ENCODE measurements around the gene MYO18A.
"Not testable (repeated sequence)": the region's sequence is repeated elsewhere in the genome, so short reads cannot be mapped to it uniquely, and the experiment has no call there.

MYO18A gene

GRCh38 chr17:29214215-29215146 is 34.3 kb upstream of the MYO18A start:
- H3K27me3 ChIP-seq (ENCODE audit: control insufficient read depth in 2 of 2, insufficient read depth in 2 of 2, low read length in 2 of 2) = no peaks in the 10 kb centered on the region
- no peaks in the 10 kb centered on the region for H3K36me3 ChIP-seq (ENCODE audit: control insufficient read depth in 2 of 2, insufficient read depth in 2 of 2, low read length in 2 of 2)
- no peak overlapping the region for H3K9ac ChIP-seq (ENCODE audit: low read depth in 1 of 2, low read length in 2 of 2)
- no peak overlapping the region for H3K27ac ChIP-seq (ENCODE audit: low read depth in 2 of 2, low read length in 2 of 2)
- H3K4me1 ChIP-seq (ENCODE audit: control insufficient read depth in 2 of 2, insufficient read depth in 2 of 2, low read length in 2 of 2) = peaks cover 3% of the 10 kb centered on the region in 2 donors
- no peaks in the 10 kb centered on the region for H3K9me3 ChIP-seq (ENCODE audit: control insufficient read depth in 2 of 2, low read length in 2 of 2)
- H3K4me3 ChIP-seq (ENCODE audit: low read length in 2 of 2) = no peak overlapping the region

- Histone ChIP-seq H3K27ac (ENCODE audit: low read depth in 2 of 2, low read length in 2 of 2) (no peak overlapping the region), H3K27me3 (ENCODE audit: control insufficient read depth in 2 of 2, insufficient read depth in 2 of 2, low read length in 2 of 2) (no peaks in the 10 kb centered on the region), H3K36me3 (ENCODE audit: control insufficient read depth in 2 of 2, insufficient read depth in 2 of 2, low read length in 2 of 2) (no peaks in the 10 kb centered on the region), H3K9ac (ENCODE audit: low read depth in 1 of 2, low read length in 2 of 2) (no peak overlapping the region), H3K4me3 (ENCODE audit: low read length in 2 of 2) (no peak overlapping the region), H3K4me1 (ENCODE audit: control insufficient read depth in 2 of 2, insufficient read depth in 2 of 2, low read length in 2 of 2) (no peaks in the 10 kb centered on the region), H3K9me3 (ENCODE audit: control insufficient read depth in 2 of 2, low read length in 2 of 2) (no peaks in the 10 kb centered on the region)
These were observed 32.5 kb upstream of the MYO18A start for GRCh38 chr17:29212681-29213121.

- Histone ChIP-seq H3K36me3 (ENCODE audit: control insufficient read depth in 2 of 2, insufficient read depth in 2 of 2, low read length in 2 of 2) (no peaks in the 10 kb centered on the region), H3K4me1 (ENCODE audit: control insufficient read depth in 2 of 2, insufficient read depth in 2 of 2, low read length in 2 of 2) (no peaks in the 10 kb centered on the region), H3K27me3 (ENCODE audit: control insufficient read depth in 2 of 2, insufficient read depth in 2 of 2, low read length in 2 of 2) (no peaks in the 10 kb centered on the region), H3K9ac (ENCODE audit: low read depth in 1 of 2, low read length in 2 of 2) (no peak overlapping the region), H3K4me3 (ENCODE audit: low read length in 2 of 2) (no peak overlapping the region), H3K9me3 (ENCODE audit: control insufficient read depth in 2 of 2, low read length in 2 of 2) (no peaks in the 10 kb centered on the region), H3K27ac (ENCODE audit: low read depth in 2 of 2, low read length in 2 of 2) (no peak overlapping the region)
These were observed 32.0 kb upstream of the MYO18A start for GRCh38 chr17:29212094-29212631.

- no peaks in the 10 kb centered on the region for H3K36me3 ChIP-seq (ENCODE audit: control insufficient read depth in 2 of 2, insufficient read depth in 2 of 2, low read length in 2 of 2)
- no peak overlapping the region for H3K27ac ChIP-seq (ENCODE audit: low read depth in 2 of 2, low read length in 2 of 2)
These were observed 30.7 kb upstream of the MYO18A start for GRCh38 chr17:29210879-29211278.

GRCh38 chr17:29209073-29209472 is 28.9 kb upstream of the MYO18A start:
- no peak overlapping the region for H3K9ac ChIP-seq (ENCODE audit: low read depth in 1 of 2, low read length in 2 of 2)
- no peak overlapping the region for H3K27ac ChIP-seq (ENCODE audit: low read depth in 2 of 2, low read length in 2 of 2)
- no peak overlapping the region for H3K4me3 ChIP-seq (ENCODE audit: low read length in 2 of 2)
- no peaks in the 10 kb centered on the region for H3K4me1 ChIP-seq (ENCODE audit: control insufficient read depth in 2 of 2, insufficient read depth in 2 of 2, low read length in 2 of 2)
- H3K9me3 ChIP-seq (ENCODE audit: control insufficient read depth in 2 of 2, low read length in 2 of 2) = no peaks in the 10 kb centered on the region
- H3K27me3 ChIP-seq (ENCODE audit: control insufficient read depth in 2 of 2, insufficient read depth in 2 of 2, low read length in 2 of 2) = no peaks in the 10 kb centered on the region
- no peaks in the 10 kb centered on the region for H3K36me3 ChIP-seq (ENCODE audit: control insufficient read depth in 2 of 2, insufficient read depth in 2 of 2, low read length in 2 of 2)

More at GRCh38 chr17:29210879-29211278, 30.7 kb upstream of the MYO18A start:
- Histone ChIP-seq H3K9ac (ENCODE audit: low read depth in 1 of 2, low read length in 2 of 2) (no peak overlapping the region), H3K4me3 (ENCODE audit: low read length in 2 of 2) (no peak overlapping the region), H3K9me3 (ENCODE audit: control insufficient read depth in 2 of 2, low read length in 2 of 2) (no peaks in the 10 kb centered on the region), H3K27me3 (ENCODE audit: control insufficient read depth in 2 of 2, insufficient read depth in 2 of 2, low read length in 2 of 2) (no peaks in the 10 kb centered on the region), H3K4me1 (ENCODE audit: control insufficient read depth in 2 of 2, insufficient read depth in 2 of 2, low read length in 2 of 2) (no peaks in the 10 kb centered on the region)

GRCh38 chr17:29207975-29208374 is 27.8 kb upstream of the MYO18A start:
- H3K9ac ChIP-seq (ENCODE audit: low read depth in 1 of 2, low read length in 2 of 2) = no peak overlapping the region

GRCh38 chr17:29205047-29205446 is 24.8 kb upstream of the MYO18A start:
- Histone ChIP-seq H3K9ac (ENCODE audit: low read depth in 1 of 2, low read length in 2 of 2) (no peak overlapping the region), H3K27me3 (ENCODE audit: control insufficient read depth in 2 of 2, insufficient read depth in 2 of 2, low read length in 2 of 2) (no peaks in the 10 kb centered on the region), H3K9me3 (ENCODE audit: control insufficient read depth in 2 of 2, low read length in 2 of 2) (no peaks in the 10 kb centered on the region), H3K4me1 (ENCODE audit: control insufficient read depth in 2 of 2, insufficient read depth in 2 of 2, low read length in 2 of 2) (no peaks in the 10 kb centered on the region), H3K36me3 (ENCODE audit: control insufficient read depth in 2 of 2, insufficient read depth in 2 of 2, low read length in 2 of 2) (no peaks in the 10 kb centered on the region), H3K27ac (ENCODE audit: low read depth in 2 of 2, low read length in 2 of 2) (no peak overlapping the region), H3K4me3 (ENCODE audit: low read length in 2 of 2) (no peak overlapping the region)

More at GRCh38 chr17:29207975-29208374, 27.8 kb upstream of the MYO18A start:
- Histone ChIP-seq H3K9me3 (ENCODE audit: control insufficient read depth in 2 of 2, low read length in 2 of 2) (no peaks in the 10 kb centered on the region), H3K27ac (ENCODE audit: low read depth in 2 of 2, low read length in 2 of 2) (no peak overlapping the region), H3K4me1 (ENCODE audit: control insufficient read depth in 2 of 2, insufficient read depth in 2 of 2, low read length in 2 of 2) (no peaks in the 10 kb centered on the region), H3K36me3 (ENCODE audit: control insufficient read depth in 2 of 2, insufficient read depth in 2 of 2, low read length in 2 of 2) (no peaks in the 10 kb centered on the region), H3K4me3 (ENCODE audit: low read length in 2 of 2) (no peak overlapping the region), H3K27me3 (ENCODE audit: control insufficient read depth in 2 of 2, insufficient read depth in 2 of 2, low read length in 2 of 2) (no peaks in the 10 kb centered on the region)

GRCh38 chr17:29204068-29204804 is 24.0 kb upstream of the MYO18A start:
- not testable (repeated sequence) for H3K9me3 ChIP-seq (ENCODE audit: control insufficient read depth in 2 of 2, low read length in 2 of 2); H3K36me3 ChIP-seq (ENCODE audit: control insufficient read depth in 2 of 2, insufficient read depth in 2 of 2, low read length in 2 of 2); H3K27ac ChIP-seq (ENCODE audit: low read depth in 2 of 2, low read length in 2 of 2); H3K4me1 ChIP-seq (ENCODE audit: control insufficient read depth in 2 of 2, insufficient read depth in 2 of 2, low read length in 2 of 2); H3K9ac ChIP-seq (ENCODE audit: low read depth in 1 of 2, low read length in 2 of 2); H3K27me3 ChIP-seq (ENCODE audit: control insufficient read depth in 2 of 2, insufficient read depth in 2 of 2, low read length in 2 of 2); H3K4me3 ChIP-seq (ENCODE audit: low read length in 2 of 2)

GRCh38 chr17:29197516-29198272 is 17.5 kb upstream of the MYO18A start:
- H3K4me1 ChIP-seq (ENCODE audit: control insufficient read depth in 2 of 2, insufficient read depth in 2 of 2, low read length in 2 of 2) = no peaks in the 10 kb centered on the region
- H3K9ac ChIP-seq (ENCODE audit: low read depth in 1 of 2, low read length in 2 of 2) = no peak overlapping the region
- H3K27ac ChIP-seq (ENCODE audit: low read depth in 2 of 2, low read length in 2 of 2) = no peak overlapping the region
- no peaks in the 10 kb centered on the region for H3K36me3 ChIP-seq (ENCODE audit: control insufficient read depth in 2 of 2, insufficient read depth in 2 of 2, low read length in 2 of 2)
- H3K4me3 ChIP-seq (ENCODE audit: low read length in 2 of 2) = no peak overlapping the region
- H3K27me3 ChIP-seq (ENCODE audit: control insufficient read depth in 2 of 2, insufficient read depth in 2 of 2, low read length in 2 of 2) = no peaks in the 10 kb centered on the region
- H3K9me3 ChIP-seq (ENCODE audit: control insufficient read depth in 2 of 2, low read length in 2 of 2) = no peaks in the 10 kb centered on the region
